ENCODE results near the gene WDR88. TPM values are rescaled to one million over a fixed set of nuclear protein-coding genes. Genes with fewer than 3 reads are reported as not detected.

The WDR88 gene, protein sequence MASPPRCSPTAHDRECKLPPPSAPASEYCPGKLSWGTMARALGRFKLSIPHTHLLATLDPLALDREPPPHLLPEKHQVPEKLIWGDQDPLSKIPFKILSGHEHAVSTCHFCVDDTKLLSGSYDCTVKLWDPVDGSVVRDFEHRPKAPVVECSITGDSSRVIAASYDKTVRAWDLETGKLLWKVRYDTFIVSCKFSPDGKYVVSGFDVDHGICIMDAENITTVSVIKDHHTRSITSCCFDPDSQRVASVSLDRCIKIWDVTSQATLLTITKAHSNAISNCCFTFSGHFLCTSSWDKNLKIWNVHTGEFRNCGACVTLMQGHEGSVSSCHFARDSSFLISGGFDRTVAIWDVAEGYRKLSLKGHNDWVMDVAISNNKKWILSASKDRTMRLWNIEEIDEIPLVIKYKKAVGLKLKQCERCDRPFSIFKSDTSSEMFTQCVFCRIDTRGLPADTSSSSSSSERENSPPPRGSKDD
- total RNA-seq (2014; rRNA removed; shearing (Covaris generic); ENCODE audit: low replicate concordance), result not detected in 2 replicates

GRCh38 chr19:33132021-33132420 is at the start of gene WDR88:
Gene WDR88, plus strand, starts transcription at chr19:33132114. Its CDS starts 56 bp downstream, at chr19:33132170.
- in situ Hi-C loops (cut with HindIII; ENCODE audit: low pct_unique_long_range_greater_than_20kb, low sequenced_read_pairs), result no loop called here
- no peak for DNase-seq (ENCODE audit: low read depth)

DNA sequence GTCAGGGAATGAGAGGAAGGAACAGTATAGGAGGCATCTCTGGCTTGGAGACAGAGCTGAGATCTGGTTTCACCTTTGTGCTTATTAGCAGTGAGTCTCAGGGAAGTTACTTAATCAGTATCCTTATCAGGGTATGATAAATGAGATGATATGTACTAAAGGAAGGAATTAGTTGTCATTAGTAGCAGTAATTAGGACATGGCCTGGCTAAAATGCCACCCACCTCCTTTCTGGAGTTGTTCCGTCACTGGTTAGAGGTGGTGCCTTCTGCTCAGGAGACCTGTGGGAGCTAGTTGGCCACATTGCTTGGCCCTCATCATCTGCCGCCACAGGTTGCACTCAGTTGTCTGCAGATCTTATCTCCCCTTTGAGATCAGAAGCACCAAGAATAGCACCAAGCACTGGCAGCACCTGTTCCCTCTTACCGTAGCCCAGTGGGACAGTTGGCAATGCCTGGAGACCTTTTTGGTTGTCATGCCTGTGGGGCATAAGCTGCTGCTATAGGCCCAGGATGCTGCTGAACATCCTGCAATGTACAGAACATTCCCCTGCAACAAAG is 46.3 kb upstream of the WDR88 start:
- in situ Hi-C loops (cut with HindIII; ENCODE audit: low pct_unique_long_range_greater_than_20kb, low sequenced_read_pairs), result no loop called here
- DNase-seq (ENCODE audit: low read depth), result no peak

DNA sequence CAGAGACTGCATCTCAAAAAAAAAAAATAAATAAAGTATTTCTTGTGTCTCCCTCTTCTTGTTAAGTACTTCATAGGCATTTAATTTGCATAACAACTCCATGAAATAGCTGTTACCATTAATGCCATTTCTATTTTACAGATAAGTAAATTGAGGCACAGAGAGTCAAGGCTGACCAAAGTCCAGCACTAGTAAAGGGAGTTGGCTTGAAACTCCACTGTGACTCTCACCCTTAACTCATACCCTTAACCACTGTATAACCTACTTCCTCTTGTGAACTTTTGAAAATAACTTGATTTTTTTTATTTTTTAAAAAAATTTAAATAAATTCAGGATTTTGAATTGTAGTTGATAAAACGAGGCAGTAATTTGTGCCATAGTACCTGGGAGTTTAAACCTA is 45.0 kb upstream of the WDR88 start:
- in situ Hi-C loops (cut with HindIII; ENCODE audit: low pct_unique_long_range_greater_than_20kb, low sequenced_read_pairs), result no loop called here

DNA sequence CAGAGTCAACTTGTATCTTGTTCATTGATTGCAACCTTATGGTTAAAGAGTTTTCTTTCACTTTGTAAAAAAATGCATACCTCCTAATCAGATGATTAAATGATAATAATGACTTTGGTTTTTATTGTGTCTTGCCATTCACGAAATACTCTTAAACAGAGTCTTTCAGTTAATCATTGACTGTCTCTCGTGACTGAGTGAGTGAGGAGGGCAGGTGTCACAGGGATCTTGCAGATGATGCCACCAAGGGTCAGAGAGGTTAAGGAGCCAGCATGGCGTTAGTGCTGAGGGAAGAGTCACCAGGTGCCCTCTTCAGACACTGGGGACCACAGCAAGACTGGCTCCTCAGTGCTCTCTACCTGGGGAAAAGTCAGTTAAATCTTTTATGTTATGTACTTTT is 42.9 kb upstream of the WDR88 start:
- peak; percentile 60 for DNase-seq (ENCODE audit: low read depth)
- in situ Hi-C loops (cut with HindIII; ENCODE audit: low pct_unique_long_range_greater_than_20kb, low sequenced_read_pairs), result no loop called here

More for the DNA sequence above, 45.0 kb upstream of the WDR88 start:
- no peak for DNase-seq (ENCODE audit: low read depth)

- in situ Hi-C loops (cut with HindIII; ENCODE audit: low pct_unique_long_range_greater_than_20kb, low sequenced_read_pairs), result no loop called here
- no peak for DNase-seq (ENCODE audit: low read depth)
Measured at GRCh38 chr19:33090179-33090578, 41.7 kb upstream of the WDR88 start.

DNA sequence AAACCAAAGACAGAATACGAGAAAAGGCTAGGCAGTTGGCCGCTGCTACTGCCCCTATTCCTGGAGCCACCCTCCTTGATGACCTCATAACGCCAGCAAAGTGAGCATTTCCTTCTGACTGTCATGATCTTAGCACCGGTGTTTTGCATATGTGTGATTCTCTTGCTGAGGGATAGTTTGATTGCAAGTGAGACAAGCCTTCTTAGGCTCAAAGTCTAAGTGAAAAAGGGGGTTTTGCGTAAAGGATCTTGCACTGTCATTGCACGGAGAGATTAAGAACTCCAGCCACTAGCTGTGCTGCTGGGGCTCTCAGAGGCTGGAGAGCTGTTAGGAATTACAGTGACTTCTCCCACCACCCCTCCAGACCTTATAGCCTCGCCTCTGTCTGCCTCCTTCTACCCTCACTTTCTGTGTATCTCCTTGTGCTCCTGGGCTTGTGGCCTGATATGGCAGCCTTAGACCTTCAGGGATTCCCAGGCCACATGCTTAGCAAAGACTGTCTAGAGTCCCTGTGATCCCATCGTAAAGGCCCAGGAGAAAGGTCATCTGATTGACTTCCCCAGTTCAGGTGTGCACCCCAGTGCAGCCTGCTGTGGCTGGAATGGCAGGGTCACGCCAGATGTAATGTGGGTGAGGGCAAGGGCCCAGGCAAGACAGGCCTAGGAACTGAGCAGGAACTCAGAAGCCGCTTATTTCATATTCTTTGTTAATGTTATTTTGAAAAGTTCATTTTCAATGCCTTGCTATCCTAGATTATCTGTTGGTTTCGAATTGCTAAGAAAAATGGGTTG is 38.3 kb upstream of the WDR88 start:
- no peak for DNase-seq (ENCODE audit: low read depth)
- in situ Hi-C loops (cut with HindIII; ENCODE audit: low pct_unique_long_range_greater_than_20kb, low sequenced_read_pairs), result no loop called here

DNA sequence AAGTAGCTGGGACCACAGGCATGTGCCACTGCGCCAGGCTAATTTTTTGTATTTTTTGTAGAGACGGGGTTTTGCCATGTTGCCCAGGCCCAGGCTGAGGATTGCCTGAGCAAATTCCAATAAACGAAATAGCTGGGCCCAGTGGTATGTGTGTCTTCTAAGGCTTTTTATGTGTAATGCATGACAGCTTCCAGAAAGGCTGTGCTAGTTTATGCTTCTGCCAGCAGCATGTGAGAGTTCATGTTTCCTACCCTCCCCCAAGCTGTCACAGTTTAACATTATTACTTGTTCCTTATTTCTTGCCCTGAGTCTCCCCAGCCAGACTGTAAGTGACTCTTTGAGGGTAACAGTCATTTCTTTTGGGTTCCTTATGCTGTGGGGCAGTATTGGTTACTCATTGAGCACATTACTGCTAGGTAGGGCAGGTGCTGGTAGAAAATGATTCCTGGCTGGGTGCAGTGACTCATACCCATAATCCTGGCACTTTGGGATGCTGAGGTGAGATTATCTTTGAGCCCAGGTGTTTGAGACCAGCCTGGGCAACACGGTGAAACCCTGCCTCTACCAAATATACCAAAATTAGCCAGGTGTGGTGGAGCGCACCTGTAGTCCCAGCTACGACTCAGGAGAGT is 37.4 kb upstream of the WDR88 start:
- DNase-seq (ENCODE audit: low read depth), result peak; percentile 33
- in situ Hi-C loops (cut with HindIII; ENCODE audit: low pct_unique_long_range_greater_than_20kb, low sequenced_read_pairs), result no loop called here

- in situ Hi-C loops (cut with HindIII; ENCODE audit: low pct_unique_long_range_greater_than_20kb, low sequenced_read_pairs), result no loop called here
Measured at GRCh38 chr19:33096005-33096404, 35.9 kb upstream of the WDR88 start.

DNA sequence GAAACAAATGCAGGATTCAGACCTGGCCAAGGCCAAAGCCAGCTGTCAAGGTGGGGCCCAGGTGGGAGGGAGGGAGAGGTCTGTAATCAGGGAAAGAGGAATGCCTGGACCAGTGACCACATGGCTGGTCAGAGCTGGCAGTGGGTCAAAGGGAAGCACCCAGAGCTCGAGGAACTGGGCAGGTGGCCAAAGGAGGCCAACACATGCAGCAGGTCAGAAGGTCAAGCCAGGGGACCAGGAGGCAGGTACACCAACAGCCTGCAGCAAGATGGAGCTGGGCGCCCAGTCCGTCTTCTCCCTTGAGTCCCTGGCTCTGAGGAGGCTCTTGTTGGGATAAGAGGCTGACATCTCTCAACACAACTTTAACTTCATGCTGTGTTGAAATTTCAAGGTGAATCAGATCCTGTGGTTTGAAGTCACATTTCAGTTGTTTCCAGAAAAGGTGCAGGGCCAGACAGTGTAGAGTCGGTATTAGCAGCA is 33.8 kb upstream of the WDR88 start:
- in situ Hi-C loops (cut with HindIII; ENCODE audit: low pct_unique_long_range_greater_than_20kb, low sequenced_read_pairs), result no loop called here
- DNase-seq (ENCODE audit: low read depth), result peak; percentile 83

More at GRCh38 chr19:33096005-33096404, 35.9 kb upstream of the WDR88 start:
- no peak for DNase-seq (ENCODE audit: low read depth)

DNA sequence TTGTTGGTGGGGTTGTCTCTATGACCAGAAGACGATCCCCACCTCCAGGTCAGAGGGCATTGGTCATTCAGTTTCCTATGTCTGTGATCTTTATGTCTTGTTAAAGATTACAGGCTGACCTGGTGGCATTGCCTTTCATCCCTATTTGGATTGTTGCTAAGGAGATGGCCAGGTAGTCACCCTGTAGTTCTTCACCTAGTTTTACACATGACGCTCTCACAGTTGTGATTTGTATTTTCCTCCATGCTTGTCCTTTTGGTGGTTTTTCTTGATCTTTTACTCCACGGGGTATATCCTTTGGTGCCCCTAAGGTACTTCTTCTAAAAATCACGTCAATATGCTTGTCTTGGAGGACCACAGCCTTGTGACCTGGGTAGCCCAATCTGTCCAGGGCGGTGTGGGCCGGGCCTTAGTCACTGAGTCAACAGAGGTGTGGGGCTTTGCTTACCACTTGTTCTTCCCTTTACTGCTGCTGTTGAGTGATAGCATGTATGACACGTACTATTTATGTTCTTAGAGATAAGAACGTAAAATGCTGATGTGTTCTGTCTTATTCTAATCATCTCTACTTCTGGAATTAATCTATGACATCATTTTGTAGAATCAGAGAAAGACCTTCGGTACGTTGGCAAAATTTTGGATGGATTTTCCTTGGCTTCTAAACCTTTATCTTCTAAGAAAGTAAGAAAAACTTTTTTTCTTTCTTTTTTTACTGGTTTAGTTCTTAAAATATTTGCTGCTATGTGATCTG is 30.8 kb upstream of the WDR88 start:
- in situ Hi-C loops (cut with HindIII; ENCODE audit: low pct_unique_long_range_greater_than_20kb, low sequenced_read_pairs), result no loop called here
- DNase-seq (ENCODE audit: low read depth), result peak; percentile 81

- no peak for DNase-seq (ENCODE audit: low read depth)
- in situ Hi-C loops (cut with HindIII; ENCODE audit: low pct_unique_long_range_greater_than_20kb, low sequenced_read_pairs), result no loop called here
Measured at GRCh38 chr19:33102893-33103292, 29.0 kb upstream of the WDR88 start.

- in situ Hi-C loops (cut with HindIII; ENCODE audit: low pct_unique_long_range_greater_than_20kb, low sequenced_read_pairs), result no loop called here
Measured at GRCh38 chr19:33108161-33108560, 23.8 kb upstream of the WDR88 start.

GRCh38 chr19:33110137-33110910 is 21.6 kb upstream of the WDR88 start:
- in situ Hi-C loops (cut with HindIII; ENCODE audit: low pct_unique_long_range_greater_than_20kb, low sequenced_read_pairs), result no loop called here
- peak; percentile 99 for DNase-seq (ENCODE audit: low read depth)

More at GRCh38 chr19:33108161-33108560, 23.8 kb upstream of the WDR88 start:
- DNase-seq (ENCODE audit: low read depth), result no peak

- DNase-seq (ENCODE audit: low read depth), result no peak
- in situ Hi-C loops (cut with HindIII; ENCODE audit: low pct_unique_long_range_greater_than_20kb, low sequenced_read_pairs), result no loop called here
Measured at GRCh38 chr19:33111587-33111986, 20.3 kb upstream of the WDR88 start.

DNA sequence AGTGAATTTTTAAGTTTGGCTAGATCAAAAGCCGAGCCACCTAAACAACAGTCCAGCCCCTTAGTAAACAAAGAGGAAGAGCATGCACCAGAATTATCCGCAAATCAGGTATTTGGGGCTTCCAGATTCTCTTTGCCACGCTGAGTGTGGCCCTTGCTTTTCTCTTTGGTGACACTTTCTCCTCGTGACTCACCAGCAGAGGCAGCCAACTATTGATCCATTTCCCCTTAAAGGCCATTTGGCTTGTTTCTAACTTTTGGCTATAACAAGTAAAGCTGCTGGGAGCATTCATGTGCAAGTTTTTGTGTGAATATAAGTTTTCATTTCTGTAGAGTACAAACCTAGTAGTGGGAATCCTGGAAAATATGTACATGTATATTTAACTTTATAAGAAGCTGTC is 17.6 kb upstream of the WDR88 start:
- DNase-seq (ENCODE audit: low read depth), result no peak
- in situ Hi-C loops (cut with HindIII; ENCODE audit: low pct_unique_long_range_greater_than_20kb, low sequenced_read_pairs), result no loop called here

DNA sequence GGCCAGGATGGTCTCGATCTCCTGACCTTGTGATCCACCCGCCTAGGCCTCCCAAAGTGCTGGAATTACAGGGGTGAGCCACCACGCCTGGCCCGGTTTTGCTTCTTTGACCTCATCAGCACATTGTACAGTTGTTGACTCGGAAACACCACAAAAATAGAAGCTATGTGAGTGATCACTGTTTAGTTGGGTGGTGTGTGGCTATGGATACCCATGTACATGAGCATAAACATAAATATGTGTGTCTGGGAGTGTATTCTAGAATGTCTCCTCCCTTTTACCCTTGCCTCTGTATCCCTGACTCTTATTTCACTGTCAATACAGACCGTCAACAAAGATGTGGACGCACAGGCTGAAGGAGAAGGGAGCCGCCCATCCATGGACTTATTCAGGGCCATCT is 14.4 kb upstream of the WDR88 start:
- in situ Hi-C loops (cut with HindIII; ENCODE audit: low pct_unique_long_range_greater_than_20kb, low sequenced_read_pairs), result no loop called here
- DNase-seq (ENCODE audit: low read depth), result no peak

DNA sequence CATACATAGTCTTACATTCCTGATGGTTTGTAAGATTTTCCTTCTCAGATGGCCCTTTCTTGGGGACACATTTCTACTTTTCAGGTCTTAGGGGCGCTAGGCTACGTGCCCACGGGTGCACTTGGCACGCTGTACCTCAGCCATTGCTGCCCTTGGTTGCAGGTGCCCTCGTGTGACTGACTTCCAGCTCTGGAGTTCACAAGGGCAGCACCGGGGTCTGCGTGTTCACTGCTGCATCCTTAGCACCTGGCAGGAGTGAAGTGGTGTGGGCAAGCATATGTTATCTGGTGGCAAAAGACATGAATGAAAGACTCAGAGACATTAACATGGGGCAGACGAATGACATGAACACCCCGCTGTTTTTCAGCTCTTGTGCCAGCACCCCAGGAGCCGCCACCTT is 13.3 kb upstream of the WDR88 start:
- in situ Hi-C loops (cut with HindIII; ENCODE audit: low pct_unique_long_range_greater_than_20kb, low sequenced_read_pairs), result no loop called here
- no peak for DNase-seq (ENCODE audit: low read depth)
